Skeletal muscle tissue (tissue), 4 donors: ENCODE results near the gene RC3H1. TPM values are rescaled to one million over a fixed set of nuclear protein-coding genes. Genes with fewer than 3 reads are reported as not detected.

Experiments used
- H3K27ac ChIP-seq: one replicate; pipeline ENCODE4 v1.7.0; 2013; ENCODE audit warnings: mild to moderate bottlenecking, low read depth, low read length, inconsistent platforms
- H3K27me3 ChIP-seq, 3 donors: one replicate each; pipeline ENCODE4 v1.7.0; 2013; ENCODE audit warnings: low read length in 3 of 3; ENCODE audit not compliant: control insufficient read depth in 3 of 3, insufficient read depth in 3 of 3
- H3K36me3 ChIP-seq, 3 donors: one replicate each; pipeline ENCODE4 v1.7.0; 2013; ENCODE audit warnings: low read length in 3 of 3; ENCODE audit not compliant: control insufficient read depth in 3 of 3, insufficient read depth in 3 of 3
- H3K4me1 ChIP-seq, 3 donors: one replicate each; pipeline ENCODE4 v1.7.0; 2013; ENCODE audit warnings: low read length in 3 of 3, mild to moderate bottlenecking in 3 of 3; ENCODE audit not compliant: control insufficient read depth in 3 of 3, insufficient read depth in 3 of 3
- H3K4me3 ChIP-seq, 3 donors: one replicate each; pipeline ENCODE4 v1.7.0; 2013; ENCODE audit warnings: low read length in 3 of 3
- H3K9ac ChIP-seq, 3 donors: one replicate each; pipeline ENCODE4 v1.7.0; 2013; ENCODE audit warnings: low read length in 3 of 3, mild to moderate bottlenecking in 3 of 3, moderate library complexity in 2 of 3, low read depth in 1 of 3
- H3K9me3 ChIP-seq, 3 donors: one replicate each; pipeline ENCODE4 v1.7.0; 2013; ENCODE audit warnings: low read length in 3 of 3; ENCODE audit not compliant: control insufficient read depth in 3 of 3
- total RNA-seq: library from RNA; depleted of rRNA; stranded (reverse); fragments of >200 nt; gene quantifications from one replicate; pipeline ENCODE4 v1.2.3, GENCODE V29; 2014
- donor health status: Osteomylitis.

Gene RC3H1
- total RNA-seq, 1 donor from 2014 or later = 19.8 TPM

DNA sequence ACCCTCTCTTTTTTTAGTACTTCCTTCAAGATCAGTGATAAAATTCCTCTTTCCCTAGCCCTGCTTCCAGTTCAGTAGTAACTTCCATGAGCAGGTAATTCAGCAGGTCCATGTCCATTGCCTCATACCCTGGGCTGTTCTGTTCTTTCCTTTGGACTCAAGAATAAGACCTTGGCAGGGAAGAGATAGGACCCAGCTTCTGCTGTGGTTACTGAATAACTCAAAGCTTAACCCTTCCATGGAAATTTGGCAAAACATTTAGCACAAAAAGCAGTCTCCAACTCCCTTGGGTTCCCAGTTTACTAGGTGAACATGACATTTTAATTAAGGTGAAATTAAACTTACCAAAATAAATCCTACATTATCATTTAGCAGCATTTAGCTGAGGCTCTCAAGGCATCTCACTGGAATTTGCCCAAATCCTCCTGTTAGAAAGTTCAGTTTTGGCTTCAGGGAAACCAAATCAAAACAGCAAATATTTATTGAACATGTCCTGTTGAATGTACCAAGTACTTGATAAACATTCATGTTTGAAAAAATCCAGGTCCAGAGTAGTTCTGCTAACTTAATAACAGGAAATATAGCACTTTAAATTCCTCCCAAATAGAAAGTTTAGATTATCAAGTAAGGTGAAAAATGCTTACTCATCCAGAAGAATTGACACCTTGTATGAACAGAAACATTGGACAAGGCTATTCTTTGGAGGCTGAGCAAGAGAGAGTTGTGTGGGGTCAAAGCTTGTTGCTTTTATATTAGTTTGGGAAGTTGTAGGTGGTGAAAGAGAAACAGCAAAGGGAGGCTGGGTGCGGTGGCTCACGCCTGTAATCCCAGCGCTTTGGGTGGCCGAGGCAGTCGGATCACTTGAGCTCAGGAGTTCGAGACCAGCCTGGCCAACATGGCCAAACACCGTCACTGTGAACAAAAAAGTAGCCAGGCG is 96.6 kb downstream of the RC3H1 start:
- no peaks in the 10 kb centered on the region for H3K9me3 ChIP-seq
- H3K4me3 ChIP-seq = no peak overlapping the region
- H3K36me3 ChIP-seq = peaks cover 0 to 4% (median 3%) of the 10 kb centered on the region in 3 donors
- no peaks in the 10 kb centered on the region for H3K4me1 ChIP-seq
- no peak overlapping the region for H3K9ac ChIP-seq
- no peaks in the 10 kb centered on the region for H3K27me3 ChIP-seq
- no peak overlapping the region for H3K27ac ChIP-seq

DNA sequence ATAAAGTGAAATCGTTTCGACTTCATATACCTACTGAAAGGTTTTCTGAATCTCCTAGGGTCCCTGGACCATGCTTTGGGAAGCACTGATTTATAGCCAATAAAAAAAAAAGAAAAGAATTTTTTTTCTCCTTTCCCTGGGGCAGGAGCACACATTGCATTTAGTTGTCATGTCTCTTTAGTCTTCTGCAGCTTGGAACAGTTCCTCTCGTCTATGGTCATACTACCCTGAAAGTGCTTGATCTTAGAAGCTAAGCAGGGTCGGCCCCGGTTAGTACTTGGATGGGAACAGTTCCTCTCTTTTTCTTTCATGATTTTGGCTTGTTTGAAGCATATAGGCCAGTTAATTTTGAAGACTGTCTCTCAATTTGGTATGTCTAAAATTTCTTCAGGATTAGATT is 101.3 kb downstream of the RC3H1 start:
- no peak overlapping the region for H3K4me3 ChIP-seq
- H3K4me1 ChIP-seq = no peaks in the 10 kb centered on the region
- H3K9ac ChIP-seq = no peak overlapping the region
- no peaks in the 10 kb centered on the region for H3K9me3 ChIP-seq
- no peak overlapping the region for H3K27ac ChIP-seq
- no peaks in the 10 kb centered on the region for H3K27me3 ChIP-seq
- H3K36me3 ChIP-seq = no peaks in the 10 kb centered on the region

DNA sequence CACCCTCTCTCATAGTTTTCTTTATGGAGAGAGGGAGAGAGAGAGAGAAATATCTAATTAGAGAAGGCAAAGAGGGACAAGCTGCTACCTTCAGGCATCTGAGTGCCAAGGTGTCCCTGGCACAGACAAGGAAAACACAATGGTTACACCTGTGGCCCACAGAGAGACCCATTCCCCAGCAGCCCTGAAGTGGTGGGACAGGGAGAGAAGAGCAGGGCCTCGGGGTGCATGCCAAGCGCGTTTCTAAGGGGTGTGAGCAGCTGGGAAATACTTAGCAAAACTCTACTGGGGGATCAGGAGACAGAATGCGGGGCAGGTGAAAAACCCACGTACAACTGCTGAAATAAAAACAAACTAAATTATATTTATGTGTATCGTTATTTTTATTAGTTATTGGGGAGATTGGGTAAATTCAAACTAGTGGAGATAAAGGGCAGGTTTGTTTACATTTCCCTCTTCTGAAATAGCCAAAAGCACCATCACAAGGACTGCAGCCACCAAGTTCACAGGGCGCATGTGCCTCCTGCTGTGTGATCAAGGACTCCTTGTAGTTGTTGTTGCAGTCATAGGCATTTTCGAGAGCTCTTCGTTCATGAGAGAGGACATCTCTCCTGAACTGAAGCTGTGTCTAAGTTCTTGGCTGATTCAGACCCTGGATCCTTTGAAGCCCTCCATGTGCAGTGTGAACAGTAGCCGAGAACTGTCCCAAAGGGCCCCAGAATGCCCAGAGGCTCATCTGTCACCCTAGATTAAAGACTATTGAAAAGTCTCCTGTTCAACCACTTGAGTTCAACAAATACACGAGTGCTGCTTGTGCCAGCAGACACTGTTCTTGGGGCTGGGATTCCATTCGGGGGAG is 104.3 kb downstream of the RC3H1 start:
- H3K9me3 ChIP-seq = no peaks in the 10 kb centered on the region

DNA sequence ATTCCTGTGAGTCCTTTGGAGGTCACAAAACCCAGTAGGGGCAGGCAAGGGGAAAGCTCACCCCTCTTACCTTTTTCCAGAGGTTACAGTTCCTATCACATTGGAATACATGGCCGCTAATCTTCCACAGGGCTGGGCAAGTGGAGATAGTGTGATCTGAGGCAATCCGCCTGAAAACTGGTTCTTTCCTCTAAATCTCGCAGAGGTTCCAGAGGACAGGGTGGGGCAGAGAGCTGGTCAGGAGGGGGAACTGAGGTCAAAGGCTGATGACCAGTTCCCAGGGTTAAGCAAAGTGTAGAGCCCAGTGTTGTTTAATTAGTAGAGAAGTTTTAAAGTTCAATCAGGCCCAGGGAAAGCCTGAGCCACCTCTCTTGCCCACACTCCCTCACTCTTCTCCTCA is 105.0 kb downstream of the RC3H1 start, which contains the start of gene SERPINC1:
Gene SERPINC1, minus strand, starts transcription at position 179 of the 400 bp plus-strand sequence. Its CDS starts 68 bp downstream, at position 111.
- H3K27ac ChIP-seq = no peak within 1 kb of the TSS
- no peaks in the 10 kb centered on the region for H3K9me3 ChIP-seq
- no peak within 1 kb of the TSS for H3K9ac ChIP-seq
- H3K4me1 ChIP-seq = no peaks in the 10 kb centered on the region
- H3K4me3 ChIP-seq = no peak within 1 kb of the TSS
- H3K36me3 ChIP-seq = no peaks in the 10 kb centered on the region
- no peaks in the 10 kb centered on the region for H3K27me3 ChIP-seq

More for the DNA sequence above, 104.3 kb downstream of the RC3H1 start:
- no peaks in the 10 kb centered on the region for H3K4me1 ChIP-seq
- H3K36me3 ChIP-seq = no peaks in the 10 kb centered on the region
- no peak overlapping the region for H3K27ac ChIP-seq
- no peak overlapping the region for H3K9ac ChIP-seq
- H3K4me3 ChIP-seq = no peak overlapping the region
- no peaks in the 10 kb centered on the region for H3K27me3 ChIP-seq

DNA sequence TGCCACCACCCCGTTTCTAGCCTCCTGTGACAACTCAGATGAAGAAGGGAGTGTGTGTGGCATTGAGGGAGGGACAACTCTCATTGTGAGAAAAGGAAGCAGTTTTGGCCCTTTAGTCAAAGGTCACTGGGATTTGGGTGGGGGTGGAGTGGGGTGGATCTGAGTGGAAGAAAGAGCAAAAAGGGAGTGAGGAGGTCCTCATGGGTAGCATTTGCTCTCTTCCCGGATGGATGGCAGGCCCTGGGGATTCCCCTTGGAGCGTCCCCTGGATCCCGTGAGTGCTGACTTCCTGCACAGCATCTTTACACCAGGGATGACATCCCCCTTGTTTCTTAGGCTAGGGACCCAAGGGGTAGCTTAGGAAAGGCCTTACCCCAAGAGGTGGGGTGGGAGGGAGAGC is 105.5 kb downstream of the RC3H1 start:
- H3K9ac ChIP-seq = no peak overlapping the region
- H3K9me3 ChIP-seq = no peaks in the 10 kb centered on the region
- no peaks in the 10 kb centered on the region for H3K27me3 ChIP-seq
- no peaks in the 10 kb centered on the region for H3K36me3 ChIP-seq
- no peak overlapping the region for H3K27ac ChIP-seq
- H3K4me1 ChIP-seq = no peaks in the 10 kb centered on the region
- no peak overlapping the region for H3K4me3 ChIP-seq

DNA sequence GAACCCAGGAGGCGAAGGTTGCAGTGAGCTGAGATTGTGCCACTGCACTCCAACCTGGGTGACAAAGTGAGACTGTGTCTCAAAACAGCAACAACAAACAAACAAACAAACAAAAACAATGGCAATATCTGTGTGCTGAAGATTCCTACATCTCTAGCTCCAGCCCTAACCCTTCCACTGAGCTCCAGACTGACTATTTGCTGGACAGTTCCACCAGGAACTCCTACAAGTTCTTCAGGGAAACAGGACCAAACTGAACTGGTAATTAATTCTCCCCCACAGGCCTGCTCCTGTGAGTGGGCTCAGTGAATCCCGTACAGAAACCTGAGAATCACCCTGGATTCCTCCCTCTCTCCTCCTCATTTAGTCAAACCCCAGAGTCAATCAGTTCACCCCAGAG is 106.6 kb downstream of the RC3H1 start:
- Histone ChIP-seq H3K4me3 (no peak overlapping the region), H3K9ac (no peak overlapping the region), H3K9me3 (no peaks in the 10 kb centered on the region), H3K27me3 (no peaks in the 10 kb centered on the region), H3K36me3 (no peaks in the 10 kb centered on the region), H3K27ac (no peak overlapping the region), H3K4me1 (no peaks in the 10 kb centered on the region)

DNA sequence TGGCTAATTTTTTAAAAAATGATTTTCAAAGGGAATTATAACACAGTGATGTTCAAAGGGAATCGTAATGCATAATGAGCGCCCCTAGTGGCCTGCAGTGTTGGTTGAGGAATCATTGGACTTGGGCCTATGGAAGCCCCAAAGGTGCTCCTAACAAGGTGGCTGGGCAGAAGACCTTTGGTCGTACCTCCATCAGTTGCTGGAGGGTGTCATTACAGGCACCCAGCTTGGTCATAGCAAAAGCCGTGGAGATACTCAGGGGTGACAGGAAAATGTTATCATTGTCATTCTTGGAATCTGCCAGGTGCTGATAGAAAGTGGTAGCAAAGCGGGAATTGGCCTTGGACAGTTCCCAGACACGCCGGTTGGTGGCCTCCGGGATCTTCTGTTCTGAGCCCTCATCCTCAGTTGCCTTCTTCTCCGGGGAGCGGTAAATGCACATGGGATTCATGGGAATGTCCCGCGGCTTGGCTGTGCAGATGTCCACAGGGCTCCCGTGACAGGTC is 107.7 kb downstream of the RC3H1 start:
- no peaks in the 10 kb centered on the region for H3K4me1 ChIP-seq
- no peaks in the 10 kb centered on the region for H3K27me3 ChIP-seq
- no peak overlapping the region for H3K9ac ChIP-seq
- H3K36me3 ChIP-seq = peaks cover 0 to 3% (median 2%) of the 10 kb centered on the region in 3 donors
- no peaks in the 10 kb centered on the region for H3K9me3 ChIP-seq
- H3K27ac ChIP-seq = no peak overlapping the region
- no peak overlapping the region for H3K4me3 ChIP-seq

DNA sequence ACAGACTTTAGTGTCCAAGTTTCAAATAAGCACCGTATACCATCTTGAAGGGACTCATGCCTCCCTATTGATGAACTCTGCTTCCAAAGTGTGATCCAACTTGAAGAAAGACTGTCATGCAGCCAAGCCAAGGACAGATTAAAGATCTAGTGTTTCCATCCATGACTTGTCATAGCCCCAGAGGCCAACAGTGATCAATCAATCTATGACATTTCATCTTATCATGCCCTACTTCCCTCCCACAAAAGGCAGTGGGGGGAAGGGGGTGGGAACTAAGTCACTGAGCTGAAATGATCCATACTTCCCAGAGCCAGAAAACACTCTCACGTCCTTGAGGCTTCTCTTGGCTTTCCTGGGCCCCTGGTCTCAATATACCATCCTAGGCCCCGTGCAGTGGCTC is 109.0 kb downstream of the RC3H1 start:
- no peak overlapping the region for H3K4me3 ChIP-seq
- H3K27me3 ChIP-seq = no peaks in the 10 kb centered on the region
- H3K4me1 ChIP-seq = no peaks in the 10 kb centered on the region
- H3K9ac ChIP-seq = no peak overlapping the region
- peaks cover 0 to 6% (median 4%) of the 10 kb centered on the region in 3 donors for H3K36me3 ChIP-seq
- H3K27ac ChIP-seq = no peak overlapping the region
- H3K9me3 ChIP-seq = no peaks in the 10 kb centered on the region

DNA sequence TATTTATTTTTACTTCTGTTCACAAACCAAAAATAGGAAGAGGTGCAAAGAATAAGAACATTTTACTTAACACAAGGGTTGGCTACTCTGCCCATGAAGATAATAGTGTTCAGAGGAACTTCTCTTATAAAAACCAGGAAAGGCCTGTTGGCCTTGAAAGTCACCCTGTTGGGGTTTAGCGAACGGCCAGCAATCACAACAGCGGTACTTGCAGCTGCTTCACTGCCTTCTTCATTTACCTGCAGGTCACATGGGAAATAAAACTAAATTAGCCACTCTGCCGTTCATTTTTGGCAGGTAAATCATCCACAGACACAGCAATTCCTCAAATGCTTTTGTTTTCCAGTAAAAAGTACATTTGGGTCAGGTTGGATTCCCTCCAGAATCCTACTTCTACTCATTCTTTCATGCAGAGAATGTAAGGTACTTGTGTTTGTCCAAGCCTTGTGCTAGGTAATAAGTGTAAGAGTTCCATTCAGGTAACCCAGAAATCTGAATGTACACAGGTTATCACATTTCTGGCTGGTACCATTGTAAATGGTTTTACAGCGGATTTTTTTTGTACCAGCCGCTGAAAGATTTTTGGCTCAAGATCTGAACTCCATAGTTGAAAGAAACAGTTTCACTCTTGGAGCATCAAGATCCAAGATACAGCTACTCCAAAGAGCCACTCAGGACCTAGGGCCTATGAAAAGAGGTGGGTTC is 118.2 kb downstream of the RC3H1 start:
- Histone ChIP-seq H3K9ac (no peak overlapping the region), H3K36me3 (peaks cover 0 to 2% (median 0%) of the 10 kb centered on the region in 3 donors), H3K27me3 (no peaks in the 10 kb centered on the region), H3K4me3 (no peak overlapping the region), H3K27ac (no peak overlapping the region), H3K4me1 (no peaks in the 10 kb centered on the region), H3K9me3 (no peaks in the 10 kb centered on the region)
